ENCODE measurements around the gene SYPL1.

The SYPL1 gene

DNA sequence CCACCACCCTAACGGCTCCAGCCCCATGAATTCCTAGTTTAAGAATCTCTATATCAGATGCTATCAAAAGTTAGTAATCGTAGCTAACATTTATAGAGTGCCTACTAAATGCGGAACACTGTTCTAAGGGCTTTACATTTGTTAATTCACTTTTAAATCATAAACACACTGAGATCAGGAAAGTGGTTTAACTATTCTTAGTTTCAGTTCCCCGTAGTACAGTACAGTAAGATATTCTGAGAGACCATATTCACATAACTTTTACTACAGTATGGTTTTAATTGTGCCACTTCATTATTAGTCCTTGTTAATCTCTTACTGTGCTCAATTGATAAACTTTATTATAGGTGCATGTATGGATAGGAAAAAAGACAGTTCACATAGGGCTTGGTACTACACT, 22.5 kb downstream of the SYPL1 start:
- DNase-seq, result no peak

DNA sequence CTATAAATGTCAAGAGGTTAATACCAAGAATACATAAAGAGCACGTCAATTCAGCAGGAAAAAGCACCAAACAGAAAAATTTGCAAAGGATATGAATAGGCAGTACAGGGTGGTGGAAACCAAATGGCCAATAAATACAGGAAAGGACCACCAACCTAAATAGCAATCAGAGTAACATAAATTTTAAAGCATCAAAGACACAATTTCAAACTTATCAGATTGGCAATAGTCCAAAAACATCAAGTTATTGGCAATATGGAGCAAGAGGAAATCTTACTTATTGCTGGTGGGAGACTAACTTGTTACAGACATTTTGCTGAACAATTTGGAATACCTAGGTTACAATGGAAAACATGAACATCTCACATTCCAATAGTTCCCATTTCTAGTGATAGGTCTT, 24.1 kb downstream of the SYPL1 start:
- no peak for DNase-seq

DNA sequence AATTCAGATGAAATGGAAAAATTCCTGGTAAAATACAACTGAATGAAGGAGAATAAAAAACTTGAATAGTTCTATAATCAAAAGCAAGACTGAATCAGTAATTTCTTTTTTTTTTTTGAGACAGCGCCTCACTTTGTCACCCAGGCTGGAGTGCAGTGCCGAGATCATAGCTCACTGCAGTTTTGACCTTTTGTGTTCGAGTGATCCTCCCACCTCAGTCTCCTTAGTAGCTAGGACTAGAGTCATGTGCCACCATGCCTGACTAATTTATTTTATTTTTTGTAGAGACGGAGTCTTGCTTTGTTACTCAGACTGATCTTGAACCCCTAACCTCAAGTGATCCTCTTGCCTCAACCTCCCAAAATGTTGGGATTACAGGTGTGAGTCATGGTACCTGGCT, 26.1 kb downstream of the SYPL1 start:
- no peak for DNase-seq

DNA sequence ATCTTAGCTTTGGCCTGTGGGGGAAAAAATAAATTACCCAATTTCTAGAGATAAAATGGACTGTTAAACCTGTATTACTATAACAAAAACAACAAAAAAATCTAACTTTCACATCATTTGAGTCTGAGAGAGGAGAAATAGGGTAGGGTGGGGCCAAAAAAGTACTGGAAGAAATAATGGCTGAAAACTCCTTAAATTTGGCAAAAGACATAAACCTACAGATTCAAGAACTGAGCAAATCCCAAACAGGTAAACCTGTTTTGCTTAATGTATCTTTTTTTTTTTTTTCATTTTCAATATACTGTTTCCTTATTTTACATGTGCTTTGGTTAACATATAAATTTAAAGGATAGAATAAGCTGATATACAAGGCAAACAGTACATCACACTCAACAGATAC, 27.1 kb downstream of the SYPL1 start:
- DNase-seq, result no peak

DNA sequence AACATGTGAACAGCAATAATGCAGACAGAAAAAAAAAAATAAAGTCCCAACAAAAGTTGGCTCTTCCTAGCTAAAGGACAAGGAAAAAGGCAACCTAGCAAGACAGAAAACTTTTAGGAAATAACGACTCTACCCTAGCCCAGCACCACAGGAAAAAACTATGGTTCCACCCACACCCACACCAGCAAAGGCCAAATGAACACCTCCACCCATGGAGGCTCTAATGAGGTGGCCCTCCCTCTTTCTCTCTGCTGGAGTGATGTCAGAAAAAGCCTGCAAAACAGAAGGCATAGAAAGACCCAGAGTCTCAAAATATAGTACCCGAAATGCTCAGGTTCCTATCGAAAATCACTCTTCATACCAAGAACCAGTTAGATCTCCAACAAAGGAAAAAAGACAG, 28.4 kb downstream of the SYPL1 start:
- DNase-seq, result no peak

DNA sequence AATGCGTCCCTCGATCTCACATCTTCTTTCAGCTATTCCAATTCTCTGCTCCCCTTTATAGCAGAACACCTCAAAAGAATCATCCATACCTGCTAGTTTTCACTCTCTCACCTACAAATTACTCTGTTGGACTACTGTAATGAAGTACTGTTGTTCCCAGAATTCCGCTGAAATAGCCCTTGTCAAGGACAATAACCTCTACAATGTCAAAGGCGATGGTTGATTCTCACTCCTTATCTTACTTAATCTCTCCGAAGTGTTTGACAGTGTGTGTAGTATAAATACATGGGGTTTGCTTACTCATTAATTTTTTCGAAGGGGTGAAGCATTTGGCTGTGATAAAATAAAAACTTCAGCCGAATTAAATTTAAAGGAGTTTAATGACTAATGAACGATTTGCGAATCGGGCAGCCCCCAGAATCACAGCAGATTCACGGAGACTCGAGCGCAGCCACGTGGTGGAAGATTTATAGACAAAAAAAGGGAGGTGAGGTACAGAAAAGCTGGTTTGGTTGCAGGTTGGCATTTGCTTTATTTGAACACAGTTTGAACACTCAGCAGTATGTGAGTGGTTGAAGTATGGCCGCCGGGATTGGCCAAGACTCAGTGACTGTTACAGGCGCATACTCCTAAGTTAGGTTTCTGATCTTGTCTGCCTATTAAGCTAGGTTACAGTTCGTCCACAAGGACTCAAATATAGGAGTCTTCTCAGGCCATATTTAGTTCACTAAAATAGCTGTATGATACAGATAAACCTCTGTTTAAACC, 29.8 kb downstream of the SYPL1 start:
- no peak for DNase-seq

DNA sequence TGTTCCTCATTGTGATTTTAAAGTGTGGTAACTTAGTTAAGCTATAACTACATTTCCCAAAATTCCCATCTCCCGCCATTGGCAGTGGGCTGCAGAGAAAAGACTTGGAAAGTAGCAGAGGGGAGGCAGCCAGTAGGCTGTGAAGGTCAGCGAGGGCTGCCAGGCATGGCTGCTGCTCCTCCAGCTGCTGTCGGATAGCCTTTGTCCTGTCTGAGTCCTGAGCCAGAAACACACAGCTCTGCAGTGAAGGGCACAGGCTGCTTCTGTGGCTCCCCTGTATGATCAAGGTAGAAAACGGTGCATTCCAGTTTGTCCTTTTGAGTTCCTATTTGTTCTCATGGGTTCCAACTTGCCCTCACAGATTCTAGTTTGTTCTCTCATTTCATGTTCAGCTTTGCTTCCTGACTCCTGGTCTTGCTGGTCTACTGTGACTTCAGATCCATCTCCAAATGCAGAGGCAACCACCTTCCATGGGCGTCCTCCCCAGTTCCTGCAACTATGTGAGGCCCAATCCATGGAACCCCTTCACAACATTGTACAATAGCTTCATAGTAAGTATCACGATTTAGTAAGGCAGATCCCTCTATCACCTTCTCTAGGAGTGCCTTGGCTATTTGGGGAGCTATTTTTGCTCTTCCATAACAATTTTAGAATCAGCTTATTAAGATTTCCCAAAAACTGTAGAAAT, 31.7 kb downstream of the SYPL1 start:
- DNase-seq, result no peak

DNA sequence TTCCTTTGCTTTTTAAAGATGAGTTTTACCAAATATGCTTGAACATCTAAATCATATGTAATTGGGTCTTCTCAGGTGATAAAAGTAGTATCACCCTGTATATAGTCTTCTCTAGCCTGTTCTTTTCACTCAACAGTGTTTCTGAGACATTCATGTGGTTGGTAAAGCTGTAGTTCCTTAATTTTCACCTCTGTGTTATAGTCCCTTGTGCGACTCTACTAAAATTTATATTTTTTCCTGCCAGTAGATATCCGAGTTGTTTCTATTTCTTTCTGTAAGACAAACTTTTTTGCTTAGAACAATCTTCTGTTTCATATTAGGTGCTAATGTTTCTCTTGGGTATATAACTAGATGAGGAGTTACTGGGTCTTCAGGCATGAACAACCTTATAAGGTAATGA, 35.6 kb downstream of the SYPL1 start:
- no peak for DNase-seq

DNA sequence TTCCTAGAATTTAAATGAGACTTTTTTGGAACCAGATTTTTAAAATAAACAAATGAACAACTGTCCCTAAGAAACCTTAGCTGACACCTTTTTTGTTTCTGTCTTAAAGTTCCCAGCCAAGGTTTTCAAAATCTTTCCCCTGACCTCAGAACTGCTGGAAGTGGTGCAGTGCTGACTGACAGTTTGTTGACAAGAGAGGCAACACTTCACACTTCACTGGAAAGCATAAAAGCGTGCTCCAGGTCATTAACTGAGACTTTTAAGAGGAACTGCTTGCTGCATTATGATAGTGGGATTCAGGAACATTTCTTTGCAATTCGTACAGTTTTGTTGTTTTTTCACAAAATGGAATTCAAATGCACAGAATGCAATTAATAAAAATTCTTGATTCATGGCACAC, 36.2 kb downstream of the SYPL1 start:
- DNase-seq, result no peak

DNA sequence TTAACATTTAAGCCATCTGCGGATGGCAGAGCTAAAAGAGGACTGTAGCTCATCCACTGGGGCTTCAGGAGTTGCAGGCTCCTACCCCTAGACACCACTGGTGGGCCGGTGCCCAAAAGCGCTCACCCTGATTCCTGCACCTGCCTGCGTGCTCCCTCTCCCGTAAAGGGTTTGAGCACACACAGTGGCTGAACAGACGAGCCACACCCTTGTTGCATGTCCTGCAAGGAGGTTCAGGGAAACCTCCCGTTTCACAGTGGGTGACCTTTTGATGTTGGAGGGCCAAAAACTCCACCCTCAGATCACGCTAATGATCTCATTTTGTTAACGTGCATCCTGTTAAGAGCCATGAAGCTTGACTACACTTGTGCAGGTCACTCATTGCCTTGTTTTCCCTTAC, 37.9 kb downstream of the SYPL1 start:
- DNase-seq, result no peak

DNA sequence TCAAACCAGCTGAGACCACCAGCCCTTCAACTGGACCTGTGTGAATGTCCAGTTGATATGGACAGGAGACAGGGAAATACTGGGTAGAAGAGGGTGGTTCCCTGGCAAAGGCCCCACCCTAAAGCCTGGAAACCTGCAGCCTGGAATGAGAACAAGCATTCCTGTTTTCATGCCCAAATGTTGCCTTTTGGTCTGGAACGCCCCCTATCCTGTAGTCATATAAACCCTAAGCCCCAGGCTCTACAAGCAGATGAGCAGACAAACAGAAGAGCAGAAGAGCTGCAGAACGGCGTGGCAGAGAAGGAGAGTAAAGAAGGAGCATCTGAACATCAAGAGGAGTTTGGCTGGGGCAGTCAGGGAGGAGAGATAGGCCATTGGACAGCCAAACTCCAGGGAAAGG, 38.4 kb downstream of the SYPL1 start:
- no peak for DNase-seq

DNA sequence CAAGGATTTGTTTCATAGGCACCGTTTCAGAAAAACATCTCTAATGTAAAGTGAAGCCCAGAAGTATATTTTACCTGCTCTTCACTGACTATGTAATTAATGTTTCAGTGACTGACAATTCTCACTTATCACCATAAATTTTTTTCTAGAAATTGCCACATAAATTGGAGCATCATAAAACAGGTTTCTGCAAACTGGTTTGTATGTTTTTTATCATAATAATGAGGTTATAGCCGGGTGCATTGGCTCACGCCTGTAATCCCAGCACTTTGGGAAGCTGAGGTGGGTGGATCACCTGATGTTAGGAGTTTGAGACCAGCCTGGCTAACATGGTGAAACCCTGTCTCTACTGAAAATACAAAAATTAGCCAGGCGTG, 39.4 kb downstream of the SYPL1 start:
- no peak for DNase-seq

DNA sequence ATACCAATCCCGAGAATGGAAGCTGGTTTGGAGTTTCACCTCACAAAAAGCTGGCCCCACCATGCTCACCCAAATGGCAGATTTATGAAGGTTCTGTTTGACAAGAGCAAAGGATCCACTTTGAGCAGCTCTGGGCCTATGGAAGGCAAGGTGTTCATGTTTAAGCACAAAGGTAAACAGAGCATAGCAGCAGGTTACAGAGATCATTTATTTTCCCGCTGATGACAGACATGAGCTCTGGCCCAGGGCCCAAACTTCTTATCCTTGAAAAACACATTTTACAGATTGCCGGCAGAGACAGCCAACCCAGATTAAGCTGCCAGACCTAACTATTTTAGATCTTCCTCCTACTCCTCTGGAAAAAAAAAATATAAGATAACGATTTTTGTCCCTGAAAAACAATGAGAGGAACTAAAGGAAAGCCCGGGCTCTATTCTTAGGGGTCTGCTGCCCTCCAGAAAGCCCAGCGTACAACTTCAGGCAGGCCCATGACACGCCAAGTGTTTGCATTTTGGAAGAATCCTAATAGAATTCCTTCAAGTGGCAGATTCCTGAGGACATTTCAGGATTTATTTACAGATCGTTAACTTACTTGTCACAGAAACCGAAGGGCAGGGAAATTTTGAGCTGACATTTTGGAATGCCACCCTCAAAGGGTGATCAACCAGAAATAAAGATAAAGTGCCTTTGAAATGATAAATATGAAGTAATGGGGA, 40.0 kb downstream of the SYPL1 start:
- no peak for DNase-seq

DNA sequence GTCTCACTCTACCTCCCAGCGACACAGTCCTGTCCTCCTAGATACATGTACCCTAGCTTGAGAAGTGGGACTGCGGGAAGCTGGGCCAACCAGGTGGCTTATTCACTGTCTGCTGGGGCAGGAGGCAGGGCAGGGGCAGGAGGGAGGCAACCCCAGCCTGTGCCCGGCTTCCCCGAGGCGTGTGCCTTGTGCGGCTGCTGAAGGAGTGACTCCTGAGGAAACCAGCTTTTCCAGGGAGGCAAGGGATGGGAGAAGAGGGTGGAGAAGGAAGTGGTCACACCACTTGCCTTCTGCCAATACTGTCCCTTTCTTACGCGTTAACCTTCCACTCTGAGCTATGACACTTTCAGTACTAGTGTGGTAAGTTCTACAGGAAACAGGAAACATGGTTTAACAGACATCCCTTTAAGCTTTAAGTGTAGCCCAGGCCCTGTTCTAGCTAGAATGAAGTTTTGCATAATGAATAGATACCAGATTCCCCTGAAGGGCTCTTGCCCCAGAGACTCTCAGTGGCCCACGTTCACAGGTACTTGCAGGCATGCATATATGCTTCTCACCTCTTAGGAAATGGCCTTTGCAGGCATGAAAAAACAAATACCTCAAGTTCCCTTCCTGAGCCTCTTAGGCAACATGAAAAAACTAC, 40.6 kb downstream of the SYPL1 start:
- DNase-seq, result peak; percentile 17

DNA sequence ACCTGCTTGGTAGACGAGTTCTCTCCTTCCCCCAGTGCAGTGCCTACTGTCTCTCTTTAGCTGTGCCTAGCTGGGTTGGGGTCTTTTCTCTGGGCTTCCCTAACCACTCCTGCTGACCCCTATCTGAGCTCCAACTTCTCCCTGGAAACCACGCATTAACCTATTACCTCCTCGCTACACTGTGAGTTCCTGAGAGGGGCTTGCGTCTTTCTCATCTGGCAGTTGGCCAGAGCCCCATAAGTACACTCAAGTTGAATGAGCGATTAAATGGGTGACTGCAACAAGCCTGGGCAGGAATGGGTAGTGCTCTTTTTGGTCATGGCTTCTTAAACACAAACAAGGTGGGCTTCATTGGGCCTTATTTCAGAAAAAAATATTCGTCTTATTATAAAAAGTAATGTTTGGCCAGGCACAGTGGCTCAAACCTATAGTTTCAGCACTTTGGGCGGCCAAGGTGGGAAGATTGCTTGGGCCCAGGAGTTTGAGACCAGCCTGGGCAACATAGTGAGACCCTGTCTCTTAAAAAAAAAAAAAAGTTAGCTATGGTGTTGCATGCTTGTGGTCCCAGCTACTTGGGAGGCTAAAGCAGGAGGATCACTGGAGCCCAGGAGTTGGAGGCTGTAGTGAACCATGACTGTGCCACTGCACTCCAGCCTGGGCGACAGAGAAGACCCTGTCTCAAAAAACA, 41.4 kb downstream of the SYPL1 start:
- no peak for DNase-seq

DNA sequence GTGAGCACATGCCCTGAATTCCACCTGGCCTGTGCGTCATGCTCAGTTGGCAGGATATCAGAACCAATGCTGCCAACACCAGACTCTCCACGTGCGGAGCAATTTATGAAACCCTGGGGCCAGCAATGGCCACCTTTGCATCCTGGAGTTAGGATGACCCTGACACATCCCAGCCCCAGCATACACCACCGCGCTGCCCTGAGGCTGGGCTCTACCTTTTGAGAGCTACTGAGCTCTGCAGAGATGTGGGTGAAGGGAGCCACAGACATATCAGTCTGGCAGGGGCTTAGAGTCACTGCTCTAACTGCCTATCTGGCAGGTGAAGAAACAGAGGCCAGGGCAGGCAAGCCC, 41.9 kb downstream of the SYPL1 start:
- no peak for DNase-seq

DNA sequence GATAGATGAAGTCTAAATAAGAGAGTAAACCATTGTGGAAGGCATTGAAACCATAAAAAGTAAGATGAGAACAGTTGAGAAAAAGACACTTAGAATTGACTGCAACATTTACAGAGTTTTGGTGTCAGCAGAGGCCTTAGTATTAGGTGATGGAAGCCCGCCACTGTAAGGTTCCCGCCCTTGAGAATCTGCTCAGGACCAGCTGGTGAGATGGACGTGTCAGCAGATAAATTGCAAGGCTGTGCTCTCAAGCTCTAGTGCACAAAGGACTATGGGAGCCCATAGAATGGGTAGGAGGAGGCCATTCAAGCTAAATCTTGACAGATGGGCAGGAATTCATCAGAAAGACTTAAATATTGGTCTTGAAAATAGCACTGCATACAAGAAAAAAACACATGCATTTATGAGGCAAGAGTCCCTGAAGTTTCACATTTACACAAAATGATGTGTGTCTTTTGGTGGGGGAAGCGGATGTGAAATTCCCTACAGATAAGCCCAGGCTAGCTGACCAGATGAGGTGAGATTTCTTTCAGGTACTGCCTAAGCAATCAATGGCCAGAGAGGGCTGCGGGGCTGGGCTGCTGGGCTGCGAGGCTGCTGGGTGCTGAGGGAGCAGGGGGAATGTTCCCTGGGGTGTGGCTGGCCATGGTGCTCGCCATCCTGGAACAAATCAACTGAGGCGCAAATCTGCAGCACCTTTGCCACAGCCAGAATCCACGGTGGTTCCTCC, 42.5 kb downstream of the SYPL1 start:
- no peak for DNase-seq

DNA sequence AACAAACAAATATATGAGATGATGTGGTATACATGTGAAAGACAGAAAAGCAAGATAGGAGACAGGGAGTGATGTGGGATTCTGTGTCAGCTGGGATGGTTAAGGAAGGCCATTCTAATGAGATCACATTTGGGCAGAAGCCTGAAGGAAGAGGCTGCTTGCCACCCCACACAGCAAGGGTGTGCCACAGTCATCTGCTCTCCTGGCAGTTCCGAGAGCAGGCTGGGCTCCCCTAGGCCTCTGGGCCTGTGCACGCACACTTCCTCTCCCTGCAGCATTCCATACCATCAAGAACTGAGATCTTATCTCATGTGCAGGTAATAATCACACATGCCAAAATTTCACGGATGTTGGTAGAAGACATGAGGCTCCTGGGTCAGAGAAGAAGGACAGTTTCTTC, 43.1 kb downstream of the SYPL1 start:
- no peak for DNase-seq

DNA sequence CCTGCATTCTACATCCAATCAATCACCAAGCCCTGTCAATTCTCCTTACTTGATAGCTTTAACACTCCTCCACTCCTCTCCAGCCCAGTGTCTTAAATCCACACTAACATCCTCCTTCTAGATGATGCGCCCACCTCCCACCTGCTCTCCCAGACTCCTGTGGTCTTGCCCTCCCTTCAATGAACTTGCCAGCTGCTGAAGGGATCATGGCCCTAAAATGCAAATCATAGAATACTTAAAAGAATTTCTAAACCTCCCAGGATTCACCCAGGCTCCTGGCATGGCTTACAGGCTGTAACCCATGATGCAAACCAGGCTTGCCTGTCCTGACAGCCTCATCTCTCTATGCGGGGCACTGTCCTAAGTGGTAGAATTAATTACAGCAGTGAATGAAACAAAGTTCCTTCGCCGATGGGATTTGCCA, 43.6 kb downstream of the SYPL1 start:
- no peak for DNase-seq

DNA sequence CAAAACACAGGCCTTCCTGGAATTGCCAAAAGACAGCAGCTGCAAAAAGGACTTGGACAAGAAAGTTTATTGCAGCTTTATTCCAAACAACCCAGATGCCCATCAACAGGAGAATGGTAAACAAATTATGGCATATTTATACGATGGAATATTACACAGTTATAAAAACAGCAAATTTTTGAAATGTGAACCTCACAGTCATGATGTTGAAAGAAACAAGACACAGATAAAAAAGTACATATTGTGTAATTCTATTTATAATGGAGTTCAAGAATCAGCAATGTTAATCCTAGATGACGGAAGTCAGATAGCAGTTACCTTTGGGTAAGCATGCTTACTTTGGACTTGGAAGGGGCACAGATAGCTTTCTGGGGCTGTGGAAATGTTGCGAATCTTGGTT, 44.4 kb downstream of the SYPL1 start:
- no peak for DNase-seq

DNA sequence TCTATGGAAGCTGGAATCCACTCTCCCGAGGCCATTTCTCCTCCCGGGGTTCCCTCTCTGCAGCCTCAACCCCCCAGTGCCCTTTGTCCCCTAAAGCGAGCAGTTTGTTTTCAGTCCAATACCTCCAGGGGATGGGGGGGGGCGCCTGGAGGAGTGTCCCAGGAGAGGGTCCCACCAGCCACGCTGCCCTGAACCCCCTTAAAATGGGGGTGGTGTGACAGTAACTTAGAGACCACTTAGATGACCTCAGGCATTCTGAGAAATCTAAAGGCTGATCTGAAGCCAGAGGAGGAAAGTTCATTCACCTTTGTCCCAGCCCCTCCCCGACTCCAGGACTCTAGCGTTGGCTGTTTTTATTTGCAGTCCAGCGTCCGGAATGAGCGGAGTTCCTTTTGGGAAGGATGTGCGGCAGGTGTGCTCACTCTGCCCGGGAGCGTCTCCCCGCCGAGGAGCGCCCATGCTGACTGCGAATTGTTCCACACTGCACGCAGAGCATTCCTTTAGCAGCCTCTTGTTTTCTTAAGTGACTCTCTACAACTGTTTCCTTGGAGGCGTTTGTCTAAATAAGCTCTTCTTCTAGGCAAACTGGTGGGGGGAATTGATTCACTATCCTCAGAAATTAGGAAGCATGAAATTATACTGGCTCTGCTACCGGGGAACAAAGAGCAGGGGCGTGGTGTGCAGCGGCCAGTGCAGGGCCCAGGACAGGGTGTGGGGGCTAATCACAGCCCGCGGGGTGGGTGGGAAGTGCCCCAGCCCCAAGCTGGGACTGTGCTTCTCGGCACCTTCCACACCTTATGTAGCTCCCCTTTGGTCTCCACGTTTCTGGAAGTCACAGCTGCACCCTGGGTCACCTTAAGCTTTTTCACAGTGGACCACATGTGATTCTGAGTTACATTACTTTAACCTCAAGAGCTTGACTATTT, 46.3 kb downstream of the SYPL1 start:
- DNase-seq, result no peak

All from activated T-cell treated with anti-CD3 and anti-CD28 coated beads for 4 hours (primary cell).